ENCODE measurements around the gene RNASET2. TPM values are rescaled to one million over a fixed set of nuclear protein-coding genes. Genes with fewer than 3 reads are reported as not detected.
A peak's percentile ranks its signal among the peaks of the same experiment; 100 is the strongest.
"Not testable (repeated sequence)": the region's sequence is repeated elsewhere in the genome, so short reads cannot be mapped to it uniquely, and the experiment has no call there.

RNASET2 gene
- total and polyA plus RNA-seq, 8 donors, result 25.2 to 61.4 (median 37.0) TPM

GRCh38 chr6:166949528-166950442 lies 6.6 kb downstream of the RNASET2 start:
- TF ChIP-seq, protein P1, sequence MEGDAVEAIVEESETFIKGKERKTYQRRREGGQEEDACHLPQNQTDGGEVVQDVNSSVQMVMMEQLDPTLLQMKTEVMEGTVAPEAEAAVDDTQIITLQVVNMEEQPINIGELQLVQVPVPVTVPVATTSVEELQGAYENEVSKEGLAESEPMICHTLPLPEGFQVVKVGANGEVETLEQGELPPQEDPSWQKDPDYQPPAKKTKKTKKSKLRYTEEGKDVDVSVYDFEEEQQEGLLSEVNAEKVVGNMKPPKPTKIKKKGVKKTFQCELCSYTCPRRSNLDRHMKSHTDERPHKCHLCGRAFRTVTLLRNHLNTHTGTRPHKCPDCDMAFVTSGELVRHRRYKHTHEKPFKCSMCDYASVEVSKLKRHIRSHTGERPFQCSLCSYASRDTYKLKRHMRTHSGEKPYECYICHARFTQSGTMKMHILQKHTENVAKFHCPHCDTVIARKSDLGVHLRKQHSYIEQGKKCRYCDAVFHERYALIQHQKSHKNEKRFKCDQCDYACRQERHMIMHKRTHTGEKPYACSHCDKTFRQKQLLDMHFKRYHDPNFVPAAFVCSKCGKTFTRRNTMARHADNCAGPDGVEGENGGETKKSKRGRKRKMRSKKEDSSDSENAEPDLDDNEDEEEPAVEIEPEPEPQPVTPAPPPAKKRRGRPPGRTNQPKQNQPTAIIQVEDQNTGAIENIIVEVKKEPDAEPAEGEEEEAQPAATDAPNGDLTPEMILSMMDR (IDR thresholded peaks at IDR 0.05), result no peak
- peaks cover 0 to 2% (median 0%) of the 10 kb centered on the region in 3 donors for H3K36me3 ChIP-seq
- peak overlapping the region in 1 of 4 donors; percentile 39 for H3K27ac ChIP-seq
- FAIRE-seq (no peak), ATAC-seq (peak in 2 of 4 donors; percentile 31 to 39), DNase-seq (no peak)
- no peaks in the 10 kb centered on the region for H3K4me1 ChIP-seq
- intact Hi-C loops (cut with DNase I), result no loop called here
- H3K4me3 ChIP-seq, result no peak overlapping the region
- no peaks in the 10 kb centered on the region for H3K27me3 ChIP-seq
- WGBS, 2 donors, result 80 to 81% methylated on average over 9 of the region's 9 CpGs
- H3K9me3 ChIP-seq, result no peaks in the 10 kb centered on the region

GRCh38 chr6:166948724-166949123 lies 7.6 kb downstream of the RNASET2 start:
- H3K4me1 ChIP-seq; H3K27ac ChIP-seq; H3K27me3 ChIP-seq; intact Hi-C loops (cut with DNase I); H3K9me3 ChIP-seq; DNase-seq; FAIRE-seq; H3K4me3 ChIP-seq; ATAC-seq; H3K36me3 ChIP-seq: not testable (repeated sequence)
- 84 to 88% methylated on average over 6 of the region's 6 CpGs for WGBS, 2 donors

DNA sequence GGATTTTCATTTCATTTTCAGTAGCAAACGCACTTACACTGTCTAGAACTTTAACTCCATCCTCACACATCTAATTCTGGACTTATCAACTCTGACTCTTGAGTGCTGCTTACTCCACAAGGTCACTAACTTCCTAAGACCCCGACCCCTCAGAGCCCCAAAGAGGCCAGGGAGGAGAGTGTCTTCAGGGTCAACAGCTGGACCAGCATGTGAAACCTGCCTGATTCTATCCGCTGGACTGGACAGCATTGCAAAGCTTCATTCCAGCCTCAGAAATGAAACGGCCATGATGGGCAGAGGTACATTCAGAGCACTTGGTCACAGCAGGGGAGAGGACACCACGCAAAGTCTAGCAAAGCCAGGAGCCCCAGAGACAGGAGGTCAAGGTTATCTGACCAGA lies 9.1 kb downstream of the RNASET2 start:
- 81 to 83% methylated on average over 5 of the region's 5 CpGs for WGBS, 2 donors
- no peak overlapping the region for H3K4me3 ChIP-seq
- FAIRE-seq, result no peak
- no peaks in the 10 kb centered on the region for H3K27me3 ChIP-seq
- TF ChIP-seq, protein P1 (IDR thresholded peaks at IDR 0.05), result no peak
- H3K9me3 ChIP-seq, result no peaks in the 10 kb centered on the region
- no peak overlapping the region for H3K27ac ChIP-seq
- H3K36me3 ChIP-seq, result peaks cover 0 to 2% (median 0%) of the 10 kb centered on the region in 3 donors
- no peaks in the 10 kb centered on the region for H3K4me1 ChIP-seq
- DNase-seq, result no peak
- no peak for ATAC-seq
- intact Hi-C loops (cut with DNase I), result no loop called here

GRCh38 chr6:166946125-166946524 lies 10.2 kb downstream of the RNASET2 start:
- H3K36me3 ChIP-seq, result peaks cover 0 to 2% (median 0%) of the 10 kb centered on the region in 3 donors
- DNase-seq (no peak), ATAC-seq (no peak), FAIRE-seq (no peak)
- H3K9me3 ChIP-seq, result no peaks in the 10 kb centered on the region
- H3K4me3 ChIP-seq, result no peak overlapping the region
- intact Hi-C loops (cut with DNase I), result no loop called here
- no peaks in the 10 kb centered on the region for H3K4me1 ChIP-seq
- no peak overlapping the region for H3K27ac ChIP-seq
- 96 to 97% methylated on average over 16 of the region's 16 CpGs for WGBS, 2 donors
- H3K27me3 ChIP-seq, result no peaks in the 10 kb centered on the region
- TF ChIP-seq, protein P1 (IDR thresholded peaks at IDR 0.05), result no peak

GRCh38 chr6:166944666-166945256 lies 11.6 kb downstream of the RNASET2 start:
- Histone ChIP-seq H3K27me3 (no peaks in the 10 kb centered on the region), H3K4me1 (no peaks in the 10 kb centered on the region), H3K9me3 (no peaks in the 10 kb centered on the region), H3K4me3 (no peak overlapping the region), H3K27ac (no peak overlapping the region), H3K36me3 (peaks cover 0 to 2% (median 0%) of the 10 kb centered on the region in 3 donors)
- 80 to 90% methylated on average over 16 of the region's 16 CpGs for WGBS, 2 donors
- DNase-seq (no peak), ATAC-seq (no peak), FAIRE-seq (no peak)
- intact Hi-C loops (cut with DNase I), result no loop called here
- TF ChIP-seq, protein P1 (IDR thresholded peaks at IDR 0.05), result no peak

Measured in pancreas (tissue), 10 donors.